K562 (cell line): ENCODE measurements around the gene NFATC2. TPM values are rescaled to one million over a fixed set of nuclear protein-coding genes. Genes with fewer than 3 reads are reported as not detected.

ENCODE experiments used
- ATAC-seq: fragments of 200-7000 bp; cut with Tn5 transposase; 3 replicates; pipeline ENCODE4 v1.9.1; 2020; ENCODE audit warnings: moderate library complexity
- BruUV-seq: library from RNA; stranded (reverse); fragments of 400-500 nt; replicated peaks from 2 replicates; lab custom pipeline; 2021; lab: Mats Ljungman, UMichigan
- CTCF ChIA-PET: fragments of 300-600 bp; formaldehyde crosslinking; extraction: SDS; loops from one replicate; lab custom pipeline; 2021; ENCODE audit warnings: low intra/inter-chr PET ratio; lab: Yijun Ruan, JAX
- POLR2A ChIA-PET: fragments of 300-600, 350-650 bp; sonication (Branson Sonifier 250); formaldehyde crosslinking; extraction: SDS; loops from one replicate; lab custom pipeline; 2021; ENCODE audit warnings: antibody characterized with exemption, inconsistent platforms; lab: Yijun Ruan, JAX
- DNase-seq, 4 experiments: peaks; one replicate each; pipeline versions ENCODE4 v3.0.0 to v3.0.0-alpha.2; 2011 to 2018; ENCODE audit warnings: low spot score in 3 of 4, mixed read lengths in 3 of 4; ENCODE audit errors: extremely low read depth in 1 of 4
- FAIRE-seq: peaks from 2 replicates; lab custom pipeline; 2011; peaks lifted over from hg19 to GRCh38; lab: Jason Lieb, UNC
- H2AFZ ChIP-seq: 2 replicates; pipeline ENCODE4 v1.6.0; 2011; ENCODE audit warnings: low read depth, low read length, control low read depth, inconsistent platforms
- H3K27ac ChIP-seq: fragments of 200-600 bp; 3 replicates; pipeline ENCODE4 v1.8.0; 2011; ENCODE audit warnings: low read depth, mild to moderate bottlenecking, control low read depth, inconsistent platforms, low read length, moderate library complexity, mixed read lengths; ENCODE audit errors: extremely low read depth
- H3K27me3 ChIP-seq, 2 experiments: fragments of 300-600 bp in 1 of 2; 2 replicates in 1 of 2; 3 replicates in 1 of 2; pipeline versions ENCODE4 v1.6.0 to v1.8.0; 2011; ENCODE audit warnings: inconsistent platforms in 2 of 2, low read length in 2 of 2, mild to moderate bottlenecking in 1 of 2, mixed read lengths in 1 of 2, moderate library complexity in 1 of 2; ENCODE audit not compliant: control insufficient read depth in 2 of 2, insufficient read depth in 2 of 2
- H3K36me3 ChIP-seq: fragments of 300-600 bp; 3 replicates; pipeline ENCODE4 v1.8.0; 2011; ENCODE audit warnings: mild to moderate bottlenecking, low read length, inconsistent platforms; ENCODE audit not compliant: control insufficient read depth, insufficient read depth
- H3K4me1 ChIP-seq, 2 experiments: fragments of 200-600 bp in 1 of 2; replicated peaks in 1 of 2; 2 replicates in 1 of 2; 3 replicates in 1 of 2; pipeline versions ENCODE4 v1.5.1 to v1.8.0; 2011; ENCODE audit warnings: inconsistent platforms in 2 of 2, low read length in 2 of 2, mild to moderate bottlenecking in 1 of 2, mixed read lengths in 1 of 2, moderate library complexity in 1 of 2; ENCODE audit not compliant: control insufficient read depth in 2 of 2, insufficient read depth in 2 of 2
- H3K4me2 ChIP-seq: 2 replicates; pipeline ENCODE4 v1.6.1; 2011; ENCODE audit warnings: low read length, control low read depth, inconsistent platforms, mixed read lengths; ENCODE audit not compliant: insufficient read depth
- H3K4me3 ChIP-seq: fragments of 200-600 bp; sonication (generic), shearing (Covaris generic); 2 replicates; pipeline ENCODE4 v1.5.1; 2016; ENCODE audit warnings: control low read depth, inconsistent platforms
- H3K79me2 ChIP-seq: fragments of 200-600 bp; 3 replicates; pipeline ENCODE4 v1.8.0; 2011; ENCODE audit warnings: low read length, inconsistent platforms; ENCODE audit not compliant: control insufficient read depth, insufficient read depth
- H3K9ac ChIP-seq, 2 experiments: 2 replicates each; pipeline versions ENCODE4 v1.6.0 to v1.6.1; 2011; ENCODE audit warnings: low read depth in 2 of 2, low read length in 2 of 2, control low read depth in 1 of 2, inconsistent platforms in 1 of 2, mild to moderate bottlenecking in 1 of 2, mixed read lengths in 1 of 2; ENCODE audit not compliant: insufficient read depth in 1 of 2
- H3K9me1 ChIP-seq: one replicate; pipeline ENCODE4 v1.6.0; 2011; ENCODE audit warnings: inconsistent platforms, mild to moderate bottlenecking, low read length, moderate library complexity; ENCODE audit not compliant: control insufficient read depth, insufficient read depth
- H3K9me3 ChIP-seq: replicated peaks from 2 replicates; pipeline ENCODE4 v1.5.1; 2011; ENCODE audit warnings: low read depth, low read length, inconsistent platforms; ENCODE audit not compliant: control insufficient read depth, insufficient read depth
- H4K20me1 ChIP-seq: replicated peaks from 2 replicates; pipeline ENCODE4 v1.6.1; 2011; ENCODE audit warnings: low read length, inconsistent platforms, mixed read lengths; ENCODE audit not compliant: control insufficient read depth, insufficient read depth
- BACH1 ChIP-seq: fragments of 200-800 bp; sonication (Bioruptor generic); IDR thresholded peaks from 2 replicates; pipeline ENCODE4 v1.6.1; 2016; ENCODE audit warnings: missing genetic modification characterization, missing compliant biosample characterization
- NFIC ChIP-seq: fragments of 450-650 bp; IDR thresholded peaks from 2 replicates; pipeline ENCODE4 v1.6.1; 2017; ENCODE audit warnings: mild to moderate bottlenecking, inconsistent platforms
- VEZF1 ChIP-seq: fragments of 200-800 bp; sonication (Bioruptor generic); IDR thresholded peaks from 2 replicates; pipeline ENCODE4 v1.6.1; 2017; ENCODE audit warnings: missing genetic modification characterization, missing compliant biosample characterization
- YY1 ChIP-seq, 3 experiments: IDR thresholded peaks; 2 replicates each; pipeline ENCODE4 v1.6.1; 2011; ENCODE audit warnings: low read length in 2 of 3, mild to moderate bottlenecking in 2 of 3, moderate library complexity in 2 of 3, borderline replicate concordance in 1 of 3, control low read depth in 1 of 3, low read depth in 1 of 3; ENCODE audit not compliant: insufficient read depth in 3 of 3, insufficient replicate concordance in 2 of 3, control insufficient read depth in 1 of 3, insufficient read length in 1 of 3; ENCODE audit errors: extremely low read depth in 1 of 3
- ZNF140 ChIP-seq: fragments of 250-450 bp; sonication (Bioruptor Pico); IDR thresholded peaks from 2 replicates; pipeline ENCODE4 v1.8.0; 2021; ENCODE audit warnings: moderate library complexity, mild to moderate bottlenecking, inconsistent platforms
- WGBS: fragments of 100-300 bp; shearing (Covaris generic); methylation state at CpG from one replicate; pipeline ENCODE4 v1.1.6; 2016; ENCODE audit warnings: low coverage, mixed read lengths; ENCODE audit not compliant: insufficient coverage; ENCODE audit errors: missing lambda C conversion rate; 5-methylcytosine and 5-hydroxymethylcytosine counted together
- in situ Hi-C: fragments of 300-500 bp; cut with MboI; formaldehyde crosslinking; loops from 4 replicates; pipeline ENCODE4 v1.15.0; 2018; ENCODE audit warnings: inconsistent platforms, mixed read lengths
- intact Hi-C: fragments of 100-400 bp; cut with micrococcal nuclease; formaldehyde crosslinking; loops from 2 replicates; pipeline ENCODE4 v1.14.2; 2022
- polyA plus RNA-seq, 8 experiments: library from polyadenylated mRNA; depleted of rRNA in 4 of 8; stranded (reverse) in 5 of 8; unstranded in 3 of 8; fragments of >200 nt; fragmentation: Nextera tagmentation in 2 of 8; fragmentation: Illumina TruSeq in 1 of 8; extraction: Ambion mirVana in 2 of 8; extraction: Trizol in 1 of 8; gene quantifications; 2 replicates each; pipeline versions ENCODE4 v1.2.1 to v1.2.3, GENCODE V29; 2011 to 2014; ENCODE audit warnings: inconsistent platforms in 1 of 8, missing spikeins in 1 of 8
- total RNA-seq, 7 experiments: library from RNA; depleted of rRNA in 6 of 7; stranded (reverse); fragments of >200 nt in 6 of 7; fragmentation: Illumina TruSeq in 2 of 7; extraction: Trizol in 2 of 7; gene quantifications; 2 replicates each; pipeline versions ENCODE4 v1.2.1 to v1.2.3, GENCODE V29; 2011 to 2021; ENCODE audit warnings: low replicate concordance in 1 of 7
- TF ChIP-seq, protein P1 (sequence below), 2 experiments: fragments of 450-650 bp in 1 of 2; sonication (generic) in 1 of 2; formaldehyde crosslinking in 1 of 2; IDR thresholded peaks; 2 replicates each; pipeline versions ENCODE4 v1.7.1 to v1.9.0; 2016 to 2022; ENCODE audit warnings: inconsistent platforms in 1 of 2, mild to moderate bottlenecking in 1 of 2, missing genetic modification reagents in 1 of 2
- TF ChIP-seq, protein P2 (sequence below): fragments of 250-450 bp; sonication (Bioruptor Pico); IDR thresholded peaks from 2 replicates; pipeline ENCODE4 v1.5.0; 2021

NFATC2 gene
- total and polyA plus RNA-seq, 9 of the 15 experiments (the other 6 are each of a cell fraction or from before 2014, with no cell fraction given) = 1.9 to 11.2 (median 3.0) TPM

- DNase-seq = no peak
- 80% methylated on average over 10 of the region's 10 CpGs for WGBS
- intact Hi-C loops = no loop called here
- Histone ChIP-seq H4K20me1 (0 out of 2 replicates have a peak, but pooled peaks cover 9% of the 10 kb centered on the region), H3K4me3 (no peak overlapping the region), H3K4me2 (no peak overlapping the region), H3K9me1 (no peaks in the 10 kb centered on the region), H3K79me2 (no peaks in the 10 kb centered on the region), H2AFZ (no peak overlapping the region), H3K9ac (no peak overlapping the region), H3K4me1 (no peaks in the 10 kb centered on the region; a peak in 2 of 5 replicates), H3K36me3 (peaks cover 37% of the 10 kb centered on the region), H3K27ac (no peak overlapping the region), H3K9me3 (no peaks in the 10 kb centered on the region), H3K27me3 (no peaks in the 10 kb centered on the region)
- no peak for ATAC-seq
- ChIA-PET CTCF (interaction anchor here (1.4 kb wide), 1 partner anchor 190 kb away, joined by 11 read pairs; no protein-coding TSS in a partner anchor), POLR2A (interaction anchor here (0.6 to 1.0 kb wide), 3 partner anchors 25 to 351 kb away, joined by 3 to 4 read pairs (median 3); no protein-coding TSS in a partner anchor)
- no TSS peak for BruUV-seq
- peak; percentile 6 for FAIRE-seq
- in situ Hi-C loops = no loop called here
- TF ChIP-seq ZNF140 (CRISPR knock-in tag) = no peak
- TF ChIP-seq, protein P1, sequence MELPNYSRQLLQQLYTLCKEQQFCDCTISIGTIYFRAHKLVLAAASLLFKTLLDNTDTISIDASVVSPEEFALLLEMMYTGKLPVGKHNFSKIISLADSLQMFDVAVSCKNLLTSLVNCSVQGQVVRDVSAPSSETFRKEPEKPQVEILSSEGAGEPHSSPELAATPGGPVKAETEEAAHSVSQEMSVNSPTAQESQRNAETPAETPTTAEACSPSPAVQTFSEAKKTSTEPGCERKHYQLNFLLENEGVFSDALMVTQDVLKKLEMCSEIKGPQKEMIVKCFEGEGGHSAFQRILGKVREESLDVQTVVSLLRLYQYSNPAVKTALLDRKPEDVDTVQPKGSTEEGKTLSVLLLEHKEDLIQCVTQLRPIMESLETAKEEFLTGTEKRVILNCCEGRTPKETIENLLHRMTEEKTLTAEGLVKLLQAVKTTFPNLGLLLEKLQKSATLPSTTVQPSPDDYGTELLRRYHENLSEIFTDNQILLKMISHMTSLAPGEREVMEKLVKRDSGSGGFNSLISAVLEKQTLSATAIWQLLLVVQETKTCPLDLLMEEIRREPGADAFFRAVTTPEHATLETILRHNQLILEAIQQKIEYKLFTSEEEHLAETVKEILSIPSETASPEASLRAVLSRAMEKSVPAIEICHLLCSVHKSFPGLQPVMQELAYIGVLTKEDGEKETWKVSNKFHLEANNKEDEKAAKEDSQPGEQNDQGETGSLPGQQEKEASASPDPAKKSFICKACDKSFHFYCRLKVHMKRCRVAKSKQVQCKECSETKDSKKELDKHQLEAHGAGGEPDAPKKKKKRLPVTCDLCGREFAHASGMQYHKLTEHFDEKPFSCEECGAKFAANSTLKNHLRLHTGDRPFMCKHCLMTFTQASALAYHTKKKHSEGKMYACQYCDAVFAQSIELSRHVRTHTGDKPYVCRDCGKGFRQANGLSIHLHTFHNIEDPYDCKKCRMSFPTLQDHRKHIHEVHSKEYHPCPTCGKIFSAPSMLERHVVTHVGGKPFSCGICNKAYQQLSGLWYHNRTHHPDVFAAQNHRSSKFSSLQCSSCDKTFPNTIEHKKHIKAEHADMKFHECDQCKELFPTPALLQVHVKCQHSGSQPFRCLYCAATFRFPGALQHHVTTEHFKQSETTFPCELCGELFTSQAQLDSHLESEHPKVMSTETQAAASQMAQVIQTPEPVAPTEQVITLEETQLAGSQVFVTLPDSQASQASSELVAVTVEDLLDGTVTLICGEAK (IDR thresholded peaks at IDR 0.05) = no peak
- TF ChIP-seq, protein P1 (CRISPR knock-in tag; IDR thresholded peaks at IDR 0.05) = no peak
- TF ChIP-seq, protein P2, sequence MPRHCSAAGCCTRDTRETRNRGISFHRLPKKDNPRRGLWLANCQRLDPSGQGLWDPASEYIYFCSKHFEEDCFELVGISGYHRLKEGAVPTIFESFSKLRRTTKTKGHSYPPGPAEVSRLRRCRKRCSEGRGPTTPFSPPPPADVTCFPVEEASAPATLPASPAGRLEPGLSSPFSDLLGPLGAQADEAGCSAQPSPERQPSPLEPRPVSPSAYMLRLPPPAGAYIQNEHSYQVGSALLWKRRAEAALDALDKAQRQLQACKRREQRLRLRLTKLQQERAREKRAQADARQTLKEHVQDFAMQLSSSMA = no peak
- TF ChIP-seq YY1 (IDR thresholded peaks at IDR 0.05; ENCODE audit: borderline replicate concordance in 1 of 3, control insufficient read depth in 1 of 3, extremely low read depth in 1 of 3, insufficient read depth in 3 of 3, insufficient read length in 1 of 3, insufficient replicate concordance in 2 of 3, low read depth in 1 of 3, low read length in 2 of 3) = peak in 1 of 3 experiments; percentile 11
- TF ChIP-seq VEZF1 (CRISPR knock-in tag) = no peak
- TF ChIP-seq NFIC = peak; percentile 95
- TF ChIP-seq BACH1 = no peak
Observed at GRCh38 chr20:51404297-51405060, 138.0 kb downstream of the NFATC2 start.
